HG03378 (cell line): Measurements from ENCODE around the gene STT3A.
A peak's percentile ranks its signal among the peaks of the same experiment; 100 is the strongest.

Experiments
- ATAC-seq: cut with Tn5 transposase; IDR thresholded peaks from one replicate; pipeline ENCODE4 v1.9.1; 2021; ENCODE audit warnings: mild to moderate bottlenecking, moderate library complexity; ENCODE audit not compliant: unreplicated experiment

The STT3A gene

DNA sequence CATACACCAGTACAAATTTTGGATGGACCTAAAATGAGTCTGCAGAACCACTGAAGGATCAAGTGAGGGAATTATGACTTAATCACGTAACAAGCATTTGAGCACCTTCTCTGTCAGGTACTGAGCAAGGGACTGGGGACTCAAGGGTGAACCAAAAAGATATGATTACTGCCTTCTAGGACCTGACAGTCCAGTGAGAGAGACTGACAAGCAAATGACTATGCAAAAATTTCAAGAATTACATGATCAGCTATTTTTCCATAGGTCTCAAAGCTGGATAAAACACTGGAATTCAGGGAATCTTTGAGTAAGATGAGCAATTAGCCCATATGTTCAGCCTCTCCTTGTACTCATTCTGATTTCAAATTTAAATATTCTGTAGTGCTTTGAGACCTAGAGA, 5.2 kb upstream of the STT3A start:
- ATAC-seq = no peak

GRCh38 chr11:125588505-125588904, 4.1 kb upstream of the STT3A start:
- no peak for ATAC-seq

GRCh38 chr11:125591649-125592304, 875 bp upstream of the STT3A start:
- peak; percentile 19 for ATAC-seq

GRCh38 chr11:125593114-125593820, 615 bp downstream of the STT3A start:
- ATAC-seq = no peak

GRCh38 chr11:125594958-125595357, 2.3 kb downstream of the STT3A start:
- no peak for ATAC-seq

GRCh38 chr11:125600663-125601062, 8.0 kb downstream of the STT3A start:
- ATAC-seq = no peak

DNA sequence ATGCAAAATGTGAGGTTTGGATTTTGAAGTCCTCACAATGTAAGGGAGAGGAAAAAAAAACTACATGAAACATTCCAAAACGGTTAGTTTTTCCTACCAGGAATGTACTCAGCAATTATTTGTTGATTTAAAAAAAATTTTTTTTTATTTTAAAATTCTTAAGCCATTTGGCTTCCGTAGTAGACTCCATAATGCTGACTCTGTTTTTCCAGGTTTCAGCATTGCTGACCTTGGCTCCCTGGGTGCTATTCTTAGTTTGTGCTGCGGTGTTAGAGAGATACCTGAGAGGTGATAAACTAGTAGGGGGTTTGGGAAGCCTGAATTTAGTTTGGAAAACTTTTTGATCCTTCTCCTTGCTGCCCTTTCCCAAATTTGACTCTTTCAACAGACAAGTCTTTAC, 10.6 kb downstream of the STT3A start:
- no peak for ATAC-seq

- ATAC-seq = no peak
These were observed 12.8 kb downstream of the STT3A start for GRCh38 chr11:125605417-125605816.

DNA sequence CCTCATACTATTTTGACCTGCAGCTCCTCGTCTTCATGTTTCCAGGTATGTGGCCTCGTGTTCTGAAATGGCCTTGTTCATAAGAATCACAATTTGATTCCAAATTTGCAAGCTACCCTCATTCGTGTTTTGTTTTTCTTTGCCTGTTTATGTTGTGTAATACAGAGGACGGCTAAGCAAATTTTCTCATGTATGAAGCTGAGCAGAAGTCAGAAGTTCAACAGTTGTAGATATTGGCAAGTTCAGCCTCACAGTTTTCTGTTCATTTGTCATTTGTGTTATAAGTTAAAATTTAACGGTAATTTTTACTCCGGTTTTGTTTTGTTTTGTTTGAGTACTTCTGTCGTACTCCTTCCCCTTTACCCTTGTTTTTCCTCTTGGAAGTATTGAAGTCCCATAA, 16.9 kb downstream of the STT3A start:
- ATAC-seq = no peak

DNA sequence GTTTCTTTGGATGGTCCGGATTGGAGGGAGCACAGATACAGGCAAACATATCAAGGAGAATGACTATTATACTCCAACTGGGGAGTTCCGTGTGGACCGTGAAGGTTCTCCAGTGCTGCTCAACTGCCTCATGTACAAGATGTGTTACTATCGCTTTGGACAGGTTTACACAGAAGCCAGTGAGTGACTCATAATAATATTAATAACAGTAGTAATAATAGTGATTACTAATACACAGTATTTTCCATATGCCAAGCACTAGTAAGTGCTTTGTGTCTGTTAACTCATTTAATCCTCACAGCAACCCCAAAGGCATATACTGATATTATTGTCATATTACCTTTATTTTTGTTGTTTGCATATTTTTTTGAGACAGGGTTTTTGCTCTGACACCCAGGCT, 25.7 kb downstream of the STT3A start:
- no peak for ATAC-seq

DNA sequence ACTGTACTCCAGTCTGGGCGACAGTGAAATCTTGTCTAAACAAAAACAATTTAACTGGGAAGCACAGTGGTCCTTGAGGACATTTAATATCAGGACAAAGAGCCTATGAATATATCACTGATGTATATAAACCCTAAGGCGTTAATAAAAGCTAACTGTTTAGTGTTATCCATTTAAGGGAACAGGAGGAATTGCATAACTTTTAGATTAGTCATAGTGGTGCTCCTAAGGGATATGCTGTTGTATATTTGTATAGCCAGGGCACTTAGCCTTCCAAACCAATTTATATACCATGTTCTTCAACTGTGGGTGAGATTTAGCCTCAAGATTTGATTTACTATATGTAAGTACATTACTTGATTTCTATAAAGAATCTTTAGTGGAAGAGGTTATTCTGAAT, 29.3 kb downstream of the STT3A start:
- no peak for ATAC-seq

GRCh38 chr11:125623064-125623463, 30.4 kb downstream of the STT3A start:
- no peak for ATAC-seq

GRCh38 chr11:125624756-125625213, 32.1 kb downstream of the STT3A start, which contains the start of gene CHEK1:
CHEK1 (plus strand) TSS chr11:125625163; CDS start chr11:125626769, 1,606 bp downstream.
- ATAC-seq = no peak

- ATAC-seq = peak; percentile 40
These were observed 32.6 kb downstream of the STT3A start for GRCh38 chr11:125625225-125625629.

GRCh38 chr11:125625630-125626287, 33.1 kb downstream of the STT3A start:
- ATAC-seq = peak; percentile 71

DNA sequence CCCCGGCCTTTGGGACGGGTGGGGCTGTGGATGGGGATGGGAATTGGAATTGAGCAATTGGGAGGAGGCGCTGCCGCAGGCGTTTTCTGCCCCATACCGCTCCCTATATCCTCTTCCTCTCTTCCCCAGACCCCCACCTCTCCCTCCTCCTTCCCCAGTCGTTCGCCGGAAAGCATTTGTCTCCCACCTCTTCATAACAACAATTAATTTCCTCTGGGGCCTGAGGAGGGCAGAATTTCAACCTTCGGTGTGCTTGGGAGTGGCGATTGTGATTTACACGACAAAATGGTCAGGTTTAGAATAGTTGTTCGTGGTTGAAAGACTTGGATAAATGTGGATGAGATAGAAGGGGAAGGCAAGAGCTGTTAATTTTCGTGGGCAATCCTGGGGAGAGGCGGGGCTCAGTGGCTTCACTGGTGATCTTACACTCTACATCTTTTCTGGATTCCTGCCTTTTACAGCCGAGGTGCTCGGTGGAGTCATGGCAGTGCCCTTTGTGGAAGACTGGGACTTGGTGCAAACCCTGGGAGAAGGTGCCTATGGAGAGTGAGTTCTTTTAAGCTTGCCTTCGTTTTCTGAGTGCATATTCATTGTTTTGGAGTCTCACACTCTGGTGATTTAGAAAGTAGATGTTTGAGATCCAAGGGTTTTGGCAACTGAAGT, 33.8 kb downstream of the STT3A start:
- peak; percentile 40 for ATAC-seq

- no peak for ATAC-seq
These were observed 34.7 kb downstream of the STT3A start for GRCh38 chr11:125627236-125627910.

DNA sequence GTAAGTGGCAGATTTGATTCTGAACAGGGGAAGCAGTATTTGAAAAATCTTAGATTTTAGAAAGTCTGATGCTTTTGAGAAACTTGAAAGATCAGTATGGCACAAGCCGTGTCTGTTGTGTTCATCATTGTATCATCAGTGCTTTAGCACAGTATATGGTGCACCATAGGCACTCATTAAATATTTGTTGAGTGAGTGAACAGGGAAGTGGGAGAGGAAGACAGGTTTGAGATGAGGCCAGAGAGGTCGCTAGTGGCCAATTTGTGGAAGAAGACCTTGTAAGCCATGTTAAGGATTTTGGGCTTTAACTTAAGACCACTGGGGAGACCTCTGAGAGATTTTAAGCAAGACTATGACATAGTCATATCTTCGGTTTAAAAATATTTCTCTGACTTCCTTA, 45.2 kb downstream of the STT3A start:
- no peak for ATAC-seq

GRCh38 chr11:125638315-125638714, 45.7 kb downstream of the STT3A start:
- no peak for ATAC-seq

DNA sequence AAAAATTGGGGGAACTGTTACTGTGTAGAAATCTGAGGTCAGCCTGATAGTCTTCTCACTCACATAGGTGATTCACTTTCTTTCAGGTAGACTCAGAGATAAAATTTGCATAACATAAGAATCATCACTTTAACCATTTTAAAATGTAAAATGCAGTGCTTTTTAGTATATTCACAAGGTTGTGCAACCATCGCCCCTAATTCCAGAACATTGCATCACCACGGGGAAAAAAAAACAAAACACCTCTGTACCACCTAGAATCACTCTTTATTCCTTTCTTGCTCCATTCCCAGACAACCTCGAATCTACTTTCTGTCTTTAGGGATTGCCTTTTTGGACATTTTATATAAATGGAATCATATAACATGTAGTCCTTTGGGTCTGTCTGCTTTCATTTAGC, 53.2 kb downstream of the STT3A start:
- no peak for ATAC-seq
